Measurements from ENCODE around the gene TMEM131L. TPM values are rescaled to one million over a fixed set of nuclear protein-coding genes. Genes with fewer than 3 reads are reported as not detected.
A peak's percentile ranks its signal among the peaks of the same experiment; 100 is the strongest.

Gene TMEM131L
- total RNA-seq, 3 donors from 2014 or later, result 18.7 to 22.0 (median 19.5) TPM

GRCh38 chr4:153480704-153481103 is 14.5 kb downstream of the TMEM131L start:
- H3K4me3 ChIP-seq, result no peak overlapping the region
- H3K9me3 ChIP-seq, result no peaks in the 10 kb centered on the region
- DNase-seq (ENCODE audit: low spot score in 2 of 2), result no peak
- no peaks in the 10 kb centered on the region for H3K36me3 ChIP-seq
- no peaks in the 10 kb centered on the region for H3K27me3 ChIP-seq
- no peaks in the 10 kb centered on the region for H3K4me1 ChIP-seq
- no peak overlapping the region for H3K27ac ChIP-seq
- TF ChIP-seq POLR2A (IDR thresholded peaks at IDR 0.05) (no peak), CTCF (IDR thresholded peaks at IDR 0.05) (no peak), POLR2AphosphoS5 (IDR thresholded peaks at IDR 0.05) (no peak)
- intact Hi-C loops (cut with DNase I; ENCODE audit: low total_unique reads), result no loop called here

GRCh38 chr4:153481478-153481877 is 15.3 kb downstream of the TMEM131L start:
- H3K27ac ChIP-seq, result no peak overlapping the region
- no peaks in the 10 kb centered on the region for H3K9me3 ChIP-seq
- TF ChIP-seq POLR2A (IDR thresholded peaks at IDR 0.05) (no peak), POLR2AphosphoS5 (IDR thresholded peaks at IDR 0.05) (no peak), CTCF (IDR thresholded peaks at IDR 0.05) (no peak)
- DNase-seq (ENCODE audit: low spot score in 2 of 2), result no peak
- H3K36me3 ChIP-seq, result no peaks in the 10 kb centered on the region
- no peaks in the 10 kb centered on the region for H3K27me3 ChIP-seq
- peaks cover 0 to under 1% of the 10 kb centered on the region in 2 donors for H3K4me1 ChIP-seq
- H3K4me3 ChIP-seq, result no peak overlapping the region
- intact Hi-C loops (cut with DNase I; ENCODE audit: low total_unique reads), result no loop called here

- TF ChIP-seq POLR2AphosphoS5 (IDR thresholded peaks at IDR 0.05) (no peak), POLR2A (IDR thresholded peaks at IDR 0.05) (no peak), CTCF (IDR thresholded peaks at IDR 0.05) (no peak)
- H3K4me3 ChIP-seq, result peak overlapping the region in 1 of 3 donors; percentile 35
- H3K9me3 ChIP-seq, result no peaks in the 10 kb centered on the region
- no peaks in the 10 kb centered on the region for H3K36me3 ChIP-seq
- intact Hi-C loops (cut with DNase I; ENCODE audit: low total_unique reads), result no loop called here
- no peak for DNase-seq (ENCODE audit: low spot score in 2 of 2)
- no peaks in the 10 kb centered on the region for H3K27me3 ChIP-seq
- H3K4me1 ChIP-seq, result peaks cover 5 to 13% of the 10 kb centered on the region in 2 donors
- H3K27ac ChIP-seq, result peak overlapping the region in 1 of 2 donors; percentile 69
These were observed 17.6 kb downstream of the TMEM131L start for GRCh38 chr4:153483432-153484418.

- no peak overlapping the region for H3K4me3 ChIP-seq
- no peaks in the 10 kb centered on the region for H3K36me3 ChIP-seq
- H3K27ac ChIP-seq, result peak overlapping the region in 1 of 2 donors; percentile 86
- no peaks in the 10 kb centered on the region for H3K27me3 ChIP-seq
- no peak for DNase-seq (ENCODE audit: low spot score in 2 of 2)
- H3K9me3 ChIP-seq, result no peaks in the 10 kb centered on the region
- intact Hi-C loops (cut with DNase I; ENCODE audit: low total_unique reads), result no loop called here
- no peak for TF ChIP-seq POLR2AphosphoS5 (IDR thresholded peaks at IDR 0.05)
- TF ChIP-seq POLR2A (IDR thresholded peaks at IDR 0.05), result no peak
- TF ChIP-seq CTCF (IDR thresholded peaks at IDR 0.05), result no peak
- H3K4me1 ChIP-seq, result peaks cover 5 to 18% of the 10 kb centered on the region in 2 donors
These were observed 19.2 kb downstream of the TMEM131L start for GRCh38 chr4:153485359-153485758.

- Histone ChIP-seq H3K4me1 (peaks cover 5 to 18% of the 10 kb centered on the region in 2 donors), H3K4me3 (no peak overlapping the region), H3K36me3 (no peaks in the 10 kb centered on the region), H3K27me3 (no peaks in the 10 kb centered on the region), H3K9me3 (no peaks in the 10 kb centered on the region), H3K27ac (peak overlapping the region; percentile 86 to 94)
- no peak for DNase-seq (ENCODE audit: low spot score in 2 of 2)
- TF ChIP-seq POLR2AphosphoS5 (IDR thresholded peaks at IDR 0.05), result no peak
- TF ChIP-seq CTCF (IDR thresholded peaks at IDR 0.05), result no peak
- no peak for TF ChIP-seq POLR2A (IDR thresholded peaks at IDR 0.05)
- intact Hi-C loops (cut with DNase I; ENCODE audit: low total_unique reads), result no loop called here
These were observed 19.7 kb downstream of the TMEM131L start for GRCh38 chr4:153485860-153486259.
